ENCODE data around the gene GKN2. TPM values are rescaled to one million over a fixed set of nuclear protein-coding genes. Genes with fewer than 3 reads are reported as not detected.
"Not testable (repeated sequence)": the region's sequence is repeated elsewhere in the genome, so short reads cannot be mapped to it uniquely, and the experiment has no call there.

GKN2 gene
- total and polyA plus RNA-seq, 2 of the 13 experiments (the other 11 are each of a cell fraction or from before 2014, with no cell fraction given): not detected

DNA sequence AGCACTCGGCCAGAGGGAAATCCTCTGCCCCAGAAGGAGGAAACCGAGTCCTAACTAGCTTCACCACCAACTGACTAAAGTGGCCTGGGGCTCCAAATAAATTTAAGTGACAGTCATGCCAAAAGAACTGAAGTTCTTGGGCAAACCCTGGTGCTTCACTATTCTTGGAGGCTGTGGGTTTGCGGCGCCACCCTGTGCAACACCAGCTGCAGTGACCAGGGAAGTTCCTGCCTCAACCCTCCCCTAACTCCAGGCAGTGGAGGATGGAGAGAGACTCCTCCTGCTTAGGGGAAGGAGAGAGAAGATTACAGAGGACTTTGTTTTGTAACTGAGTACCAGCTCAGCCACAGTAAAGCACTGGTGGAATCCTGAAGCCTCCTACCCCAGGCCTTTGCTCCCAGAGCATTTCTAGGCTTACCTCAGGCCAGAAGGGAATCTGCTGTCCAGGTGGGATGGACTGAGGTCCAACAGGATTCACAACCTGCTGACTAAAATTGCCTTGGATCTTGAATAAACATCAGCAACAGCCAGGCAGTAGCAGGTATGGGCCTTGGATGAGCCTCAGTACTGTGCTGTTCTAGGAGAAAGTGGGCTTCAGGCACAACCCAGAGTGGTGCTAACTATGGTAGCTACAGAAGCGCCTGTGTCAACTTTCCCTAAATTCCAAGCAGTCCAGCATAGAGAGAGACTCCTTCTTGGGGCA, 52.0 kb downstream of the GKN2 start:
- H3K9me3 ChIP-seq (ENCODE audit: low read length): peaks cover 6% of the 10 kb centered on the region; the same call in 1 of the 2 replicates
- H3K36me3 ChIP-seq (replicated peaks in 1 of 2; ENCODE audit: control insufficient read depth in 1 of 2, insufficient read depth in 2 of 2, low read length in 2 of 2): no peaks in the 10 kb centered on the region
- ATAC-seq (peak; percentile 57), FAIRE-seq (no peak), DNase-seq (ENCODE audit: low spot score) (no peak)
- ChIA-PET POLR2A (no interaction called here), CTCF (ENCODE audit: low intra/inter-chr PET ratio, low total read pairs) (no interaction called here)
- no peaks in the 10 kb centered on the region for H3K79me2 ChIP-seq (ENCODE audit: insufficient read depth, low read length)
- H4K20me1 ChIP-seq (ENCODE audit: insufficient read depth, low read length): no peaks in the 10 kb centered on the region
- TF ChIP-seq ZNF225 (CRISPR knock-in tag; IDR thresholded peaks at IDR 0.05) (no peak), POLR2AphosphoS2 (IDR thresholded peaks at IDR 0.05; ENCODE audit: low read depth, low read length) (no peak), NFE2L2 (IDR thresholded peaks at IDR 0.05; ENCODE audit: low read length) (no peak), NR2C2 (CRISPR knock-in tag; IDR thresholded peaks at IDR 0.05; ENCODE audit: borderline replicate concordance) (no peak), LCORL (IDR thresholded peaks at IDR 0.05) (no peak), LCORL (CRISPR knock-in tag; IDR thresholded peaks at IDR 0.05) (no peak), ZNF589 (CRISPR knock-in tag; conservative IDR thresholded peaks at IDR 0.05) (no peak), KAT8 (CRISPR knock-in tag; IDR thresholded peaks at IDR 0.05) (no peak), ZBTB21 (CRISPR knock-in tag; IDR thresholded peaks at IDR 0.05) (no peak)
- TF ChIP-seq, protein P1, sequence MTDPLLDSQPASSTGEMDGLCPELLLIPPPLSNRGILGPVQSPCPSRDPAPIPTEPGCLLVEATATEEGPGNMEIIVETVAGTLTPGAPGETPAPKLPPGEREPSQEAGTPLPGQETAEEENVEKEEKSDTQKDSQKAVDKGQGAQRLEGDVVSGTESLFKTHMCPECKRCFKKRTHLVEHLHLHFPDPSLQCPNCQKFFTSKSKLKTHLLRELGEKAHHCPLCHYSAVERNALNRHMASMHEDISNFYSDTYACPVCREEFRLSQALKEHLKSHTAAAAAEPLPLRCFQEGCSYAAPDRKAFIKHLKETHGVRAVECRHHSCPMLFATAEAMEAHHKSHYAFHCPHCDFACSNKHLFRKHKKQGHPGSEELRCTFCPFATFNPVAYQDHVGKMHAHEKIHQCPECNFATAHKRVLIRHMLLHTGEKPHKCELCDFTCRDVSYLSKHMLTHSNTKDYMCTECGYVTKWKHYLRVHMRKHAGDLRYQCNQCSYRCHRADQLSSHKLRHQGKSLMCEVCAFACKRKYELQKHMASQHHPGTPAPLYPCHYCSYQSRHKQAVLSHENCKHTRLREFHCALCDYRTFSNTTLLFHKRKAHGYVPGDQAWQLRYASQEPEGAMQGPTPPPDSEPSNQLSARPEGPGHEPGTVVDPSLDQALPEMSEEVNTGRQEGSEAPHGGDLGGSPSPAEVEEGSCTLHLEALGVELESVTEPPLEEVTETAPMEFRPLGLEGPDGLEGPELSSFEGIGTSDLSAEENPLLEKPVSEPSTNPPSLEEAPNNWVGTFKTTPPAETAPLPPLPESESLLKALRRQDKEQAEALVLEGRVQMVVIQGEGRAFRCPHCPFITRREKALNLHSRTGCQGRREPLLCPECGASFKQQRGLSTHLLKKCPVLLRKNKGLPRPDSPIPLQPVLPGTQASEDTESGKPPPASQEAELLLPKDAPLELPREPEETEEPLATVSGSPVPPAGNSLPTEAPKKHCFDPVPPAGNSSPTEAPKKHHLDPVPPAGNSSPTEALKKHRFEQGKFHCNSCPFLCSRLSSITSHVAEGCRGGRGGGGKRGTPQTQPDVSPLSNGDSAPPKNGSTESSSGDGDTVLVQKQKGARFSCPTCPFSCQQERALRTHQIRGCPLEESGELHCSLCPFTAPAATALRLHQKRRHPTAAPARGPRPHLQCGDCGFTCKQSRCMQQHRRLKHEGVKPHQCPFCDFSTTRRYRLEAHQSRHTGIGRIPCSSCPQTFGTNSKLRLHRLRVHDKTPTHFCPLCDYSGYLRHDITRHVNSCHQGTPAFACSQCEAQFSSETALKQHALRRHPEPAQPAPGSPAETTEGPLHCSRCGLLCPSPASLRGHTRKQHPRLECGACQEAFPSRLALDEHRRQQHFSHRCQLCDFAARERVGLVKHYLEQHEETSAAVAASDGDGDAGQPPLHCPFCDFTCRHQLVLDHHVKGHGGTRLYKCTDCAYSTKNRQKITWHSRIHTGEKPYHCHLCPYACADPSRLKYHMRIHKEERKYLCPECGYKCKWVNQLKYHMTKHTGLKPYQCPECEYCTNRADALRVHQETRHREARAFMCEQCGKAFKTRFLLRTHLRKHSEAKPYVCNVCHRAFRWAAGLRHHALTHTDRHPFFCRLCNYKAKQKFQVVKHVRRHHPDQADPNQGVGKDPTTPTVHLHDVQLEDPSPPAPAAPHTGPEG (CRISPR knock-in tag; IDR thresholded peaks at IDR 0.05): no peak
- TF ChIP-seq, protein P2, sequence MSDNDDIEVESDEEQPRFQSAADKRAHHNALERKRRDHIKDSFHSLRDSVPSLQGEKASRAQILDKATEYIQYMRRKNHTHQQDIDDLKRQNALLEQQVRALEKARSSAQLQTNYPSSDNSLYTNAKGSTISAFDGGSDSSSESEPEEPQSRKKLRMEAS (IDR thresholded peaks at IDR 0.05): no peak
- no peaks in the 10 kb centered on the region for H3K4me1 ChIP-seq (ENCODE audit: insufficient read depth, low read length)
- no peak overlapping the region for H3K9ac ChIP-seq (ENCODE audit: insufficient read depth, low read depth, low read length)
- 35% methylated on average over 4 of the region's 5 CpGs for WGBS (ENCODE audit: low lambda C conversion rate)
- peaks cover 2 to 27% of the 10 kb centered on the region in 2 experiments; a peak in 2 of 5 replicates for H3K27me3 ChIP-seq (ENCODE audit: control insufficient read depth in 1 of 2, insufficient read depth in 2 of 2, low read length in 2 of 2)
- BruUV-seq (replicated peaks): no TSS peak
- no peak overlapping the region for H2AFZ ChIP-seq (ENCODE audit: low read length)
- in situ Hi-C loops (cut with HindIII; ENCODE audit: extremely low pct_ligation_motif_present, low pct_unique_long_range_greater_than_20kb) (no loop called here), intact Hi-C loops (cut with micrococcal nuclease; ENCODE audit: unreplicated experiment) (no loop called here)
- H3K4me3 ChIP-seq (replicated peaks in 1 of 3; ENCODE audit: insufficient read depth in 1 of 3, low read depth in 2 of 3, low read length in 3 of 3): no peak overlapping the region
- no peak overlapping the region for H3K27ac ChIP-seq (ENCODE audit: extremely low read length, insufficient read depth, low read length)
- no peak overlapping the region for H3K4me2 ChIP-seq (ENCODE audit: low read depth, low read length)

DNA sequence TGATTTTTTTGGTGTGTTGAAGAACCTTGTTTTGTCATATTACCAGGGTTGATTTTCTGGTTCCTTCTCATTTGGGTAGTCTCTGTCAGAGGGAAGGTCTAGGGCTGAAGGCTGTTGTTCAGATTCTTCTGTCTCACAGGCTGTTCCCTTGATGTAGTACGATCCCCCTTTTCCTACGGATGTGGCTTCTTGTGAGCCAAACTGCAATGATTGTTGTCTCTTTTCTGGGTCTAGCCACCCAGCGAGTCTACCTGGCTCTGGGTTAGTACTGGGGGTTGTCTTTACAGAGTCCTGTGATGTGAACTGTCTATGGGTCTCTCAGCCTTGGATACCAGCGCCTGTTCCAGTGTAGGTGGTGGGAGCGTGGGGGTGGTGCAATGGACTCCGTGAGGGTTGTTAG, 56.7 kb downstream of the GKN2 start:
- H3K9me3 ChIP-seq (ENCODE audit: low read length); POLR2A ChIA-PET: not testable (repeated sequence)

More for the DNA sequence above, 56.7 kb downstream of the GKN2 start:
- intact Hi-C loops (cut with micrococcal nuclease; ENCODE audit: unreplicated experiment); H2AFZ ChIP-seq (ENCODE audit: low read length); H4K20me1 ChIP-seq (ENCODE audit: insufficient read depth, low read length); H3K4me3 ChIP-seq (replicated peaks in 1 of 3; ENCODE audit: insufficient read depth in 1 of 3, low read depth in 2 of 3, low read length in 3 of 3); H3K36me3 ChIP-seq (replicated peaks in 1 of 2; ENCODE audit: control insufficient read depth in 1 of 2, insufficient read depth in 2 of 2, low read length in 2 of 2); FAIRE-seq; H3K4me2 ChIP-seq (ENCODE audit: low read depth, low read length); BruUV-seq (replicated peaks); H3K9ac ChIP-seq (ENCODE audit: insufficient read depth, low read depth, low read length); DNase-seq (ENCODE audit: low spot score); ATAC-seq; CTCF ChIA-PET (ENCODE audit: low intra/inter-chr PET ratio, low total read pairs); H3K27ac ChIP-seq (ENCODE audit: extremely low read length, insufficient read depth, low read length); H3K4me1 ChIP-seq (ENCODE audit: insufficient read depth, low read length); in situ Hi-C loops (cut with HindIII; ENCODE audit: extremely low pct_ligation_motif_present, low pct_unique_long_range_greater_than_20kb); H3K79me2 ChIP-seq (ENCODE audit: insufficient read depth, low read length): not testable (repeated sequence)
- H3K27me3 ChIP-seq (ENCODE audit: control insufficient read depth in 1 of 2, insufficient read depth in 2 of 2, low read length in 2 of 2): peaks cover 2 to 29% of the 10 kb centered on the region in 2 experiments; a peak in 2 of 5 replicates
- WGBS (ENCODE audit: low lambda C conversion rate): 27% methylated on average over 6 of the region's 6 CpGs
